Posterior vena cava (tissue), 2 donors: ENCODE results near the gene ACTN2. TPM values are rescaled to one million over a fixed set of nuclear protein-coding genes. Genes with fewer than 3 reads are reported as not detected.
"Not testable (repeated sequence)": the region's sequence is repeated elsewhere in the genome, so short reads cannot be mapped to it uniquely, and the experiment has no call there.

ENCODE experiments used
- DNase-seq: peaks from one replicate; pipeline ENCODE4 v3.0.0-alpha.2; 2020; ENCODE audit warnings: low spot score
- intact Hi-C, 2 donors: fragments of 100-400 bp; cut with DNase I; formaldehyde crosslinking; loops; one replicate each; pipeline versions ENCODE4 v1.14.1 to v1.14.2; 2022 to 2023
- long read RNA-seq, 2 donors: library from polyadenylated mRNA; unstranded; transcript quantifications; one replicate each; pipeline ENCODE4 v2.0.0, GENCODE V29; 2020 to 2021
- total RNA-seq, 2 donors: library from RNA; stranded (reverse); fragmentation: NEBNext Ultra II Directional; extraction: Animal tissue kit (Norgen Biotek cat#: 25700); gene quantifications; one replicate each; pipeline ENCODE4 v1.2.1, GENCODE V29; 2021
- donor health status: DM: yes; HTN: yes; CAD: no.
- donor health status: DM: yes; HTN: yes; CAD: no.

ACTN2 gene
- total RNA-seq: 1 to 10 TPM; 3.7 to 7.4 TPM
- long read RNA-seq, donor 1, full-length matches to known transcripts: 1 of 4 reads
- long read RNA-seq, donor 1, partial matches to known transcripts: 2 of 4 reads
- long read RNA-seq, donor 1, other reads (novel, unspliced or antisense): 1 of 4 reads
- long read RNA-seq, donor 2, full-length matches to known transcripts: 2 of 8 reads
- long read RNA-seq, donor 2, partial matches to known transcripts: 4 of 8 reads
- long read RNA-seq, donor 2, other reads (novel, unspliced or antisense): 2 of 8 reads

DNA sequence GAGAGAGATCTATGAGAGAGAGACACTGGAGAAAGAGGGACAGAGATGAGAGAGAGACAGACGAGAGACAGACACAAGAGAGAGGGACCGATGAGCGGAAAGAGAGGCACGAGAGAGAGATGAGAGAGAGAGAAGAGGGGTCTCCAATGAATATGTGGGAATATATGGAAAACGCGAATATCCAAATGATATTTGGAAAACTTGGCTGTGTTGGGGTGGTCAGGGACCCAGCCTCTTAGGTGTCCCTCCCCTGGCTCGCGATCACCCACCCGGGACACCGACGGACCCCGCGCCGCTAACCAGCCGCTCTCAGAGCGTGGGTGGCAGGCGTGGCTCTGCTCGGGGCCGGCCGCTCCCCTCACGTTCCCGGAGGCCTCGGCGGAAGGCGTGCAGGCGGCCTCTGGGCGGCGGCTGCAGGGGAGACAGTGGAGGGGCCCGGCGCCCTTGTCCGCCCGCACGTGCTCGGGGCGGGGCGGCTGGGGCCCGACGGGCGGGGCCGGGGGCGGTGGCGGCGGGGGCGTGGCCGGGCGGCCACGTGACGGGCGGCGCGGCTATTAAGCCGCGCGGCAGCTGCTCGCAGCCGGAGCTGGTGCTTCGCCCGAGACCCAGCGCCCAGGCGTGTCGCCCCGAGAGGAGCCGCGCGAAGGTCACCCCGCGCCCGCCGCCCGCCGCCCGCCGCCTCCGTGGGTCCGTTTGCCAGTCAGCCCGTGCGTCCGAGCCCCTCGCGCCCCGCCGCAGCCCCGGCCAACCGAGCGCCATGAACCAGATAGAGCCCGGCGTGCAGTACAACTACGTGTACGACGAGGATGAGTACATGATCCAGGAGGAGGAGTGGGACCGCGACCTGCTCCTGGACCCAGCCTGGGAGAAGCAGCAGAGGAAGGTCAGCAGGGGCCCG is at the start of gene ACTN2:
TSS of gene ACTN2 (plus strand) at position 583 of the 898 bp plus-strand sequence. CDS start at position 758, 175 bp downstream.
- DNase-seq: peak; percentile 82
- intact Hi-C loops: no loop called here

DNA sequence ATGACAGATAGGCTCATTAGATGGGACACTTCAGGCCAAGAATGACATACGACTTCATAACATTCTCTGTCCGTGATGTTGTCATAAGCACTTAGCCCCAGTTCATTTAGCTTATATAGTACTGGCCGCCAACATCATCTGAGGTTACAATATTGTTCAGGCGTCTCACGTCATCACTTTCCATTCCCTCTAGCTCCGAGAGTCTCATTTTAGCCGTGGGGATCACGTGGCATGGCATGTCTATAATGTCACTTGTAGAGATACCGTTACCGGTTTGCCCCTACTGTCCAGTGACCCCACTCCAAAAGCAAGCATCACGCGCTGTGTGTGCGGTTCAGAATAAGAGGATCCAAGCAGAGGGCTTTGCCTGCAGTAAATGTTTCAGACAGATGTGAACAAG is 47.4 kb upstream of the ACTN2 start:
- no peak for DNase-seq
- intact Hi-C loops: no loop called here

DNA sequence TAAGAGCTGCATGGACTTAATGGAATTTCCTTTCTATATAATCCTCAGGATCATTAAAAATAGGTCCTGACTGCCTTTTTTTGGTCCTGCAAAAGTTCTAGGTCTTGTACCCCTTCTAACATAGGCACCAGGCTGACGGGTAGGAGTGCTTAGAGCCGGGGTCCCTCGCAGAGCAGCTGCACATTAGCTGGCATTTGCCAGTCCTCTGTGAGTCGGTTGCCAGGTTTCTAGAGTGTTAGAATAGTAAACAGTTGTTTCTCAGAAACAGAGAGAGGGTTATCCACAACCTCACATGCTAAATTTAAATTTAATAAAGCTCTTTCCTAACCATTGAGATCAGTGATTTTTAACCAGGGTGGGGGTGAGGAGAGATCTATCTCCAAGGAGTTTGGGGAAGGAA is 46.6 kb upstream of the ACTN2 start:
- DNase-seq: no peak
- intact Hi-C loops: no loop called here

DNA sequence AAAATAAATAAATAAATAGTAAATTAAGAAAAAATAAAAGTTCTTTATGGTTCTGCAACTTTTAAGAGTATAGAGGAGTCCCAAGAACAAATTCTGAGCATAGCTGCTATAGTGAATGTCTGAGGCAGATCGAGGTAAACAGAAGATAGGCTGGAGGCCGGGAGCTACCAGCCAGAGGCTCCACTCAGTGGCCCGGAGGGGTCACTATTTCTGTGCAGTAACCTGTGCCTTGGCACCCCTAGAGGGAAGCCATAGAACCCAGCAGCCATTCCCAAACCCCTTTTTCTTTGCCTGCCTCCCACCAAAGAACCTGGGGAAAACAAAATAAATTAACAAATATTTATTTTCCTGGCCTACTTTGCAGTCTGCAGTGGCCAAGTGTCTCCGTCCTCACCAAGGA is 43.5 kb upstream of the ACTN2 start:
- no peak for DNase-seq
- intact Hi-C loops: no loop called here

DNA sequence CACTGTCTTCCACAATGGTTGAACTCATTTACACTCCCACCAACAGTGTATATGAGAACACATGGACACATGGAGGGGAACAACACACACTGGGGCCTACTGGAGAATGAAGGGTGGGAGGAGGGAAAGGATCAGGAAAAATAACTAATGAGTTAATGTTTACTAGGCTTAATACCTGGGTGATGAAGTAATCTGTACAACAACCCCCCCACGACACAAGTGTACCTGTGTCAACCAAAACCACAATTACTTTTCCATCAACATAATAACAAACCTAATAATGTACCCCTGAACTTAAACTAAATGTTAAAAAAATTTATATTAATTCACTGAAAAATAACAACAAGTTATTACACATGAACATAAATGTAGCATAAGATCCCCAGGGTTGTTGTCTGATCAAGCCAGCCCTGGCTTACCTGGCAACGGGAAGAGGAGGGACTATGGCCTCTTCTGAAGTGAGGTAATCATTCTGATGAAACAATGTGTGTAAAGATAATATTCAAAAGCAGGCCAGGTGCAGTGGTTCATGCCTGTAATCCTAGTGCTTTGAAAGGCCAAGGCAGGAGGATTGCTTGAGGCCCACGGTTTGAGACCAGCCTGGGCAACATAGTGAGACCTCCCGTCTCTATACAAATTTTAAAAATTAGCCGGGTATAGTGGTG is 41.2 kb upstream of the ACTN2 start:
- intact Hi-C loops: no loop called here
- no peak for DNase-seq

DNA sequence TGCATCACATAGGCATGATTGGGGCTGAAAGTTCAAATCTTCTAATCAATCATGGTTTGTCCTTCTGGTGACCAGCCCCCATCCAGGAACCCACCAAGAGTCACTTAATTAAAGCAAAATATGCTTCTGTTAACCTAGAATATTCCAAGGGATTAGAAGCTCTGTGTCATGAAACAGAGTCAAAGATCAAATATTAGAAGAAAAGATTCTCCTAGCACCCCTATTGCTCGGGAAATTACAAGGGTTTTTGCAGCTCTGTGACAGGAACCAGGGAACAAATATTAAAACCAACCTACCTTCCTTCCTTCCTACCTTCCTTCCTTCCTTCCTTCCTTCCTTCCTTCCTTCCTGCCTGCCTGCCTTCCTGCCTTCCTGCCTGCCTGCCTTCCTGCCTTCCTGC is 31.8 kb upstream of the ACTN2 start:
- DNase-seq: no peak
- intact Hi-C loops: no loop called here

DNA sequence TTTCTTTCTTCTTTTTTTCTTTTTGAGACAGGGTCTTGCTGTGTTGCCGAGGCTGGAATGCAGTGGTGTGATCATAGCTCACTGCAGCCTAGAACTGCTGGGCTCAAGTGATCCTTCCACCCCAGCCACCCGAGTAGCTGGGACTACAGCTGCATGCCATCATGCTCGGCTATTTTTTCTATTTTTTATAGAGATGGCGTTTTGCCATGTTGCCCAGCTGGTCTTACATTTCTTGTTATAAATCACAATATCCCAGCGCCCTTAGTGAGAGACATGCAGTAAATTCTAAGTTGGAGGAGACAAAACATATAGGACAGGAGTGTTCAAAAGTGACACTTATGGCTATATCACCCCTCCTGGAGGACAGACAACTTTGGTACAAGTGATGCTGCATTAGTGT is 31.3 kb upstream of the ACTN2 start:
- intact Hi-C loops: no loop called here
- no peak for DNase-seq

DNA sequence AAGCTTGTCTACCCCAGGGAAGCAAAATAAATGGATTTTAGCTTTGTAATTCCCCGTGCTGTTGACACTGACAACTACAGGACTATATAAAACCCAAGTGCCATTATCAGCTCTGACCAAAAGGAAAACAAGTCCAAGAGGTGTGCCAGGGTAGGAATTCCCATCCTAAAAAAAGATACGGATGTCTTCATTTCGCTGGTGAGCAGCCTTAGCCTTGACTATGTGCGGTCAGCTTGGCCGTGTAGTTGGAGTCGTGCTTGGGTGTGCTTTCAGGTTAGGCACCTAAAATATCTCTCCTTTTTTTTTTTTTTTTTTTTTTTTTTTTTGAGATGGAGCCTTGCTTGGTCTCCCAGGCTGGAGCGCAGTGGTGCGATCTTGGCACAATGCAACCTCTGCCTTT is 28.9 kb upstream of the ACTN2 start:
- no peak for DNase-seq
- intact Hi-C loops: no loop called here

DNA sequence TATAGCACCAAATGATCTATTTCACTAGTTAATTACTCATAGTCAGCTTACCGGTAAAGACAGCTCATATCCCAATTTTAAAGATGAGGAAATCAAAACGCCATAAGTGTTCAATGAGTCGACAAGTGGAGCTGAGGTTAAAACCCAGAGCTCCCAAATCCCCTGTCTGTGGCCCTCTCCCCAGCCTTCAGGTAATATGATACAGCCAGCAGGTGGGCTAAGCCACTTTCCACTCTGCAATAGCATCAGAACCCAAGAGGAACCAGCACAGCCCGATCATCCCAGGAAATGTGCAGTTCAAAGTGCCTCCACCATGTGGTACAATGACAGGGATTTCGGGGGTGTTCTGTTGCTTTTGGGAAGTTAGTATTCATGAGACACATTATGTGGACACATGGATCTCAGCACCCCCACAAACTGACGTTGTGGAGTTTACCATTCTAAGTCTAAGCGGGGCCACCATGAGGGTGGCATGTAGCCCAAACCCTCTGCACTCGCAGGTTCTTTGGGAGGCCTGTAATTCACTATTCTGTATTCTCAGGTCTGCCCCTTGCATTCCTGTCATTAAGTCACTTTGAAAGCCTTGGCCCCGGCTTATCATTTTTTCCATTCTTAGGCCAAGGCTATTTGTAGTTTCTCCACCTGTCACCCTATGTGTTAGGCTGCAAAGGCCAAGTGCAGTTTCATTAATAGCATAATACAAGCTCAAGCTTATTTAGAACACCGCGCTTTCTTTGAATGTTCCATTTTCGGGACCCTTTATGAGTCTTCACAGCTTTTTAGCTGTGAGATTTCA is 26.3 kb upstream of the ACTN2 start:
- no peak for DNase-seq
- intact Hi-C loops: no loop called here

DNA sequence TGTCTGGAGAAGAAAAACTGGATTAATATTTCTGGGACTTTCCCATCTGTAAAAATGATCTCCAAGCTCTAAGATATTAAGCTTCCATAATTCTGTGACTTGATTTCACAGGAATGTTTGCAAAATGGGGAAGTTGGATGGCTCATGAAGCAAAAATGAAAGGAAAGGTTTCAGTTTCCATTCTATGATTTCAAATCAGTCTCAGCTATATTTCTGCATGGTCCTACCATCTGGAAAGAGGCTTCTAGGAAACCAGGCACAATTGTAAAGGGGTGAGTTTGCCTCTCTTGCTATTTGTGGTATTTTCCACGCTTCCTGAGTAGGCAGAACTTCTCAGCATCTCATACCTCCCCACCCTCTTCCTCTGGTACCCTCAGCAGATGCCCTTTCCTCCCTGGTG is 22.4 kb upstream of the ACTN2 start:
- DNase-seq: no peak
- intact Hi-C loops: no loop called here

DNA sequence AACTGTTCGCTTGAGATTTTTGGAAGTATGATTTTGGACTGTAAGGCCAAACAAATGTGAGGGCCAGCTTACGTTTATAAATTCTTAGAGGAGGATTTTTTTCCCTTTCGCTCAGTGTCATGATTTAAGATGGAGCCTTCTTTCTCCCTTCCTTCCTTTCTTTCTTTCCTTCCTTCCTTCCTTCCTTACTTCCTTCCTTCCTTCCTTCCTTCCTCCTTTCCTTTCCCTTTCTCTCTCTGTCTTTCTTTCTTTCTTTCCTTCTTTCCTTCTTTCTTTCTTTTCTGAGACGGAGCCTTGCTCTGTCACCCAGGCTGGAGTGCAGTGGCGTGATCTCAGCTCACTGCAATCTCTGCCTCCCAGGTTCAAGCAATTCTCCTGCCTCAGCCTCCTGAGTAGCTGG is 17.4 kb upstream of the ACTN2 start:
- intact Hi-C loops, DNase-seq: not testable (repeated sequence)

DNA sequence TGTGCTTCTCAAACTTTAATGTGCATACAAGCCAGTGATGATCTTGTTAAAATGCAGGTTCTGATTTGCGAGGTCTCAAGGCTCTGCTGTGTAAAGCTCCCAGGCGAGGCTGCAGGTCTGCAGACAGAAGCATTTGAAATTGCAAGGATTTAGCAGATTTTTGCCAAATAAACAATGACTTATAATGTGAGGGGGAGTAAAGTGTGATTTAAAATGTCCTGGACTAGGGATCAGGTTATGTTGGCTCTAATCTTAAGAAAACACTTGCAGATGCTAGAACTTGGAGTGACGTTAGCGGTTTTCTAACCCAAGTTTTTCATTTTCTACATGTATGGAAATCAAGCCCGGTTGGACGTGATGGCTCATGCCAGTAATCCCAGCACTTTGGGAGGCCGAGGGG is 16.2 kb upstream of the ACTN2 start:
- intact Hi-C loops: no loop called here
- no peak for DNase-seq

DNA sequence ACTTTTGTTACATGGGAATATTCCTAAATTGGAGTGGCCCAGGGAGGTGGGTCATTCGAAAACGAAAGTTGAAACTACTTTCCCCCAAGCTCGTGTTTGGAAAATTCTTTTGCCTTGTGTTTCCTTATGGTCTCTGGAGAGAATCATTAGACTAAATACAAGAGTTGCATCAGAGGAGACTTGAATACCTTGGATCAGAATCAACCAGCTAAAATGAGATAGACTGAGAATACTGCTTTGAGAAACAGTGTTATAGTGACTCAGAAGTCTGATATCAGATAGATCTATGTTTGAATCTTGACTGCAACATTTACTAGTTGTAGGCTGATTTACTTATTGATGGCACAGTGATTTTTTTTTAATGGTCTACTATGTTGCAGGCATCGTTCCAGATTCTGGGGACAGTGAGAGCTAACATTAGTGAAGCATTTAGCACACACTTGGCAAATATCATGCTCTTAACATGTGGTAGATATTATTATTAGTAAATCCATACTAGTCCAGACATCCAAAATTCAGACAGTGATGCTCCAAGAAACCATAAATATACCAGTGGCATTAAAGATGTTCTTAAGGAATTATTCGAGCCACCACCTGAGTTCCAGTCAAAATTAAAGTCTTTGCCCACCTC is 12.9 kb upstream of the ACTN2 start:
- intact Hi-C loops: no loop called here
- DNase-seq: no peak

DNA sequence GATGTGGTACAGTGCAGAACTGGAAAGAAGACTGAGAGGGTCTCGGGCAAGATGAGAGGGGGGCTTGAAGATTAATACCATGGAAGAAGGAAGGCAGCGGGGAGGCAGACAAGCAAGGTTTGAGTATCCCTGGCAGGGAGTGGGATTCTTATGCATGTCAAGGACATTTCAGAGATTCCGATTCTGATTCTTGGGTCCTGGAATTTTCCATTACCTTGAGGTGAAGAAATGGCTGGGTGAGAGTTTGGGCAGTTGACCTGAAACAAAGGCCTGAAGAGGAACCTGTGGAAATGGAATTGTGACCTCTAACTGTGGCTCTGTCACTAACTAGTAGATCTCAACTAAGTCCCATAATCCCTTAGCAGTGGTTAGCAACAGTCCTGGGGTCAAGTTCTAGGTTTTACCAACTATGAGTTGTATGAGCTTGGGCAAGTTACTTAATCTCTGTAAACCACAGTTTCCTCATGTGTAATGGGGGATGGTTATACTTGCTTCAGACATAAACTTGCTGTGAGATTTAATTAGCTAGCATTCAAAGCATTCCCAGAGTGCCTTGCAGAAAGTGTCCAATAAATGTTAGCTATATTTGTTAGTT is 8.6 kb upstream of the ACTN2 start:
- intact Hi-C loops: no loop called here
- no peak for DNase-seq

DNA sequence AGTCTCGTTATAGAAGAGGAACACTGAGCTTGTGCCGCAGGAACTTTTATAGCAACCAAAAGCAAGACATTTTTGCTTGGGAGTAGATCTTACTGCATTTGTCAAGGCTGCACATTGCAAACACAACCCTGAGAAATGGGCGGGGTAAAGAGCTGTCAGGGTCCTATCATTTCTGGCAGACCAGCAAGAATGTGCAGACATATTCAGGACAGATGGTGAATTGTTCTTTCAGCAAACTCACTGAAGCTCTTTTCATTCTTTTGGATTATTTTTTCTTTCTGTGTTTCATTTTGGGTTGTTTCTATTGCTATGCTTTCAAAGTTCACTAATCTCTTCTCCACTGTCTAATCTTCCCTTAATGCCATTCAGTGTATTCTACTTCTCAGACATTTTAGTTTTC is 5.1 kb upstream of the ACTN2 start:
- intact Hi-C loops: no loop called here
- DNase-seq: no peak

DNA sequence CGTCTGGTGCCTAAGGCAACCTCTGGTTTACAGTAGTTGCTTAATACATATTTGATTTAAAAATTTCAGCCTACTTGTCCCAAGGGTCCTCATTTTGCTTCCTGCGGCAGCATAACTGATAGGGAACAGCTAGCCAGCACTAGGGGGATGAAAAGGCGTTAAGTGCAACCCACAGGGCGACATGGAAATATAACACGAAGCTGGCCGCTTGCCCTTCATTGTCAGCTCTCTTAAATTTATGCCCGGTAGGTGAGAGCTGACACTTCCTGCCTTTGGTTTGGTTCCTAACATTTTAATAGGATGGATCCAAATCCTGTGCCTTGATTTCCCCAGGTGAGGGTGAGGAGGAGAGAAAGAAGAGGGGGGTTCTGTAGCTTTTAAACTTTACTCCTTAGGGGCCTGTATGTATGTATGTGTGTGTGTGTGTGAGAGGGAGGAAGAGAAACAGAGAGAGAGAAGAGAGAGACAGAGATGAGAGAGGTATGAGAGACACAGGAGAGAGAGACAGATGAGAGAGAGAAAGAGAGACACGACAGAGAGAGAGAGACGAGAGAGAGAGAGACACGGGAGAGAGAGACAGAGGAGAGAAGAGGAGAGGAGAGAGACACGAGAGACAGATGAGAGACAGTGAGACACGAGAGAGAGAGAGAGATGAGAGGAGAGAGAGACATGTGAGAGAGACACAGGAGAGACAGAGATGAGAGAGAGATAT is 938 bp upstream of the ACTN2 start:
- intact Hi-C loops: no loop called here
- DNase-seq: no peak

DNA sequence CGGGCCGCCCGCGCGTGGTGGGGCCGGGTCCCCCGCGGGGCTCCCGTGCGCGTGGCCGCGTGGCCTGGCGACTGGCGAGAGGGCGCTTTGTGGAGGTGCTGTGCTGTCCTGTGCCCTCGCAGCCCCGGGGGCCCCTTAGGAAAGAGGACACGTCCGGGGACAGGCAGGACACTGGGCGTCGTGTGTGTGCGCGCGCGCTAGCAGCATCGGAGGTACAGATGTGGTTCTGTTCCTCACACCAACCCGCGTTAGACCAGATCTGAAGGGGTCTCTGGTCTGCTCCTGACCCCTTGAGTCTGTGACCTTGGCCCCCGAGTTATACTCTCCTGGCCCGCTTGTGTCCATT is 489 bp downstream of the ACTN2 start:
- intact Hi-C loops: no loop called here
- DNase-seq: no peak

DNA sequence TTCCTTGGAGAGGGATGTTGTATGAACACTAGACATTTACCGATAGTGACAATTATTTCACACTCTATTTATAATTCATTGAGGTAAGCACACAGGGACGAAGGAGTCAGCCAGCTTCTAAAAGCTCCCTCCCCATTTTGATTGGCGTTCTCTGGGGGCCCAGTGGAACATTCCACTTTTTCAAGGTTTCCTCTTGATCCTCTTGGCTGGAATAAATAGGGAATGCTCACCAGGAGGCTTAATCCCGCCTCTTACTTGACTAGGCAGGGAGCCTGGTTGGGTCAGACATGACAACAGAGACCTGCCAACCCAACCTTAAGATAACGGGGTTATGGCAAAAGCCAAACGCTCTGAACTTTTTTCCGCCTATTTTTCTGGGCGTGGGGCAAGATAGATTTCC is 974 bp downstream of the ACTN2 start:
- intact Hi-C loops: no loop called here
- no peak for DNase-seq
